Activated naive CD8-positive, alpha-beta T cell treated with anti-CD3 and anti-CD28 coated beads, Interleukin-2, amount 10 ng/mL, durations not matched to agents 7 days and 5 days (primary cell): ENCODE data around the gene LGALSL. TPM values are rescaled to one million over a fixed set of nuclear protein-coding genes. Genes with fewer than 3 reads are reported as not detected.

ENCODE experiments used
- ATAC-seq: fragments of 150-1000 bp; cut with Tn5 transposase; one replicate; pipeline ENCODE4 v1.10.0; 2021; ENCODE audit warnings: low read depth, moderate library complexity
- POLR2A ChIA-PET: fragments of 350-600 bp; sonication (Branson Sonifier 250); formaldehyde crosslinking; loops from one replicate; lab custom pipeline; 2021; ENCODE audit warnings: antibody characterized with exemption; lab: Charles Lee
- DNase-seq: peaks from one replicate; pipeline ENCODE4 v3.0.0; 2021
- H3K27ac Mint-ChIP-seq: one replicate; pipeline ENCODE4 v1.8.0; 2022; ENCODE audit warnings: mild to moderate bottlenecking, mixed read lengths
- H3K27me3 Mint-ChIP-seq: one replicate; pipeline ENCODE4 v1.8.0; 2022; ENCODE audit warnings: mild to moderate bottlenecking, moderate library complexity, mixed read lengths
- H3K36me3 Mint-ChIP-seq: one replicate; pipeline ENCODE4 v1.8.0; 2021; ENCODE audit warnings: mild to moderate bottlenecking, mixed read lengths
- H3K4me1 Mint-ChIP-seq: one replicate; pipeline ENCODE4 v1.8.0; 2021; ENCODE audit warnings: mixed read lengths
- H3K4me3 Mint-ChIP-seq: one replicate; pipeline ENCODE4 v1.8.0; 2022; ENCODE audit warnings: mild to moderate bottlenecking, moderate library complexity, mixed read lengths
- H3K9me3 Mint-ChIP-seq: one replicate; pipeline ENCODE4 v1.8.0; 2021; ENCODE audit warnings: mixed read lengths
- total RNA-seq, 2 experiments: library from RNA; stranded (reverse); gene quantifications; one replicate each; pipeline ENCODE4 v1.2.3, GENCODE V29; 2021

The LGALSL gene
- under 1 TPM; 0.19 to 0.43 TPM for total RNA-seq

DNA sequence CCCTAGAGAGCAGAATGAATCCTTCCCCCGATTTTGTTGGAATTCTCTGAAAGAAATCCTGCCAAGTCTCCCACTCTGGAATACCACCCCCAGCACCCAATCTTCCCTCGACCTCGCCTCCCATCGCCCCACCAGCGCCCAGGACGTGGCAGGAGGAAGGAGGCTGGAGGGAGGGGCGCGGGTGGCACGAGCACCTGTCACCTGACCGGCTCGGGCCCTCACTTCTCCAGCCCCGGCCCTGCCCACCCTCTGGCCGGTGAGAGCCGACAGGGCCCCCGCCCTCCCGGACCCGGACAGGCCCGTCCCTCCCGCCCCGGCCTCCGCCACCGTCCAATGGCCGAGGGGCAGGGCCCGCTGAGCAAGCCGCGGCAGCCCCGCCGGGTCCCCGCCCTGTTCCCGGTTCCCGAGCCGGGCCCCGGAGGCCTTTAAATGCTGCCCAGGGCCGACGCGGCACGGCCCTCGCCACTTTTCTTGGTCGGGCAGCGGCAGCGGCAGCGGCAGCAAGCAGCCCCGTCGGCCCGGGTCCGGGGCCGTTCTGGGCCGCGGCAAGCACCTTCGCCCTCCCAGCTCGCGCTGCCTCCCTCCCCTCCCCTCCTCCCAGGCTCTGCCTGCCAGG lies at the start of gene LGALSL:
Gene LGALSL (plus strand): TSS at position 393 of the 616 bp plus-strand sequence. CDS start 384 bp downstream, outside the sequence.
- POLR2A ChIA-PET: no interaction called here
- ATAC-seq (peak; percentile 68), DNase-seq (peak; percentile 63)
- Mint-ChIP-seq H3K27ac (no peak within 1 kb of the TSS), H3K9me3 (no peaks in the 10 kb centered on the region), H3K27me3 (peaks cover 41% of the 10 kb centered on the region), H3K4me1 (peaks cover 7% of the 10 kb centered on the region), H3K36me3 (no peaks in the 10 kb centered on the region), H3K4me3 (peak within 1 kb of the TSS; percentile 82)

DNA sequence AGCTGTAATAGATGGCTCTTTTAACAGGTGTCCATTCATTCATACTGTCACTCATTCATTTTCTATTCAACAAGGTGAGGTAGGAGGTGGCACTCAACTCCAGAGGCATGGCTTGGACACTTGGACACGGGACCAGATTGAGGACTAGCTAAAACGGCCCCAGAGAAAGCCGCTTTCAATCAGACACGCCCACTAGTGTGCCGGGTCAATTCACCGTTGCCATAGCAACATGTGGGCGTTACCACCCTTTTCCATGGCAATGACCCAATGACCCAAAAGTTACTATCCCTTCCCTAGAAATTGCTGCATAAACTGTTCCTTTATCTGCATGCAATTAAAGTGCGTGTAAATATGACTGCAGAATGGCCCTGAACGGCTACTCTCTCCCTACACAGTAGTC lies 49.2 kb upstream of the LGALSL start:
- H3K4me1 Mint-ChIP-seq: no peaks in the 10 kb centered on the region
- POLR2A ChIA-PET: no interaction called here
- DNase-seq: no peak

DNA sequence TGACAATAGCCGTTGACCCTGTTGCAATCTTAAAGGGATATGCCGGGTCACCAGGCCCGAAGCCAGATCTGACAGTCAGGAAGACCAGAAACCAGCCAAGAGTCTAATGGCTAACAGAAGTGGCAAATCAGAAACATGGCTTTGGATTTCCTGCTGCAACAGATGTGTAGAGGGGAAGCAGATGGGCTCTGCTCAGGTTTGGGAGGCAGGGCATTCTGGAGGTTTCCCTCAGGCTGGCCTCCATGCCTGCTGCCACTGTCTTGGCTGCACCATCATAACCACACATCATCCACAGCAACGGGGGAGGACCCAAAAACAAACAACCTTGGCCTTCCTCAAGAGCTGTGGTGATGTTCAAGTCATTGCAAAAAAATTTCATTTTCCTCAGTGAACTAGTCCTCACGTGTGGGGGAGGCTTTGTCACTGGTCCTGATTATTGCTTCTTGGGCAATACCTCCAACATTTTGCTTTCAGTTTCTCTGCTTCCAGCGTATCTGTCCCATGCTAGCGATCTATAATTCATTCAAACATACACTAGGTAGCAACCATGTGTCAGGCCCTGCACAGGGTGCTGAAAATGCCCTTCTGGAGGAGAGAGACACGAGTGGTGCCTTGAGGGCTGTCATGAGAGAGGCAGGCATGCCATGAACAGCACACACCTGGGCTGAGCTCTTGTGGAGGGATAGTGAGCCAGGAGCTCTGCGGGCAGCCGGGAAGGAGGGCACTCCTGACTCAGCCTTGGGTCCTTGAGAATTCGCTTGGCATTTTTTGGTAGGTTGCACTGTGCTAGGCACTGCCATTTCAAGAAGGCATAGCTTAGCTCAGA lies 48.2 kb upstream of the LGALSL start:
- Mint-ChIP-seq H3K4me3 (no peak overlapping the region), H3K9me3 (peaks cover 1% of the 10 kb centered on the region), H3K27ac (no peak overlapping the region), H3K4me1 (no peaks in the 10 kb centered on the region), H3K36me3 (no peaks in the 10 kb centered on the region), H3K27me3 (peaks cover 6% of the 10 kb centered on the region)
- POLR2A ChIA-PET: no interaction called here
- no peak for DNase-seq
- ATAC-seq: no peak

More for the DNA sequence above, 49.2 kb upstream of the LGALSL start:
- Mint-ChIP-seq H3K36me3 (no peaks in the 10 kb centered on the region), H3K27me3 (peaks cover 10% of the 10 kb centered on the region), H3K27ac (no peak overlapping the region), H3K9me3 (peaks cover 1% of the 10 kb centered on the region), H3K4me3 (no peak overlapping the region)
- no peak for ATAC-seq

DNA sequence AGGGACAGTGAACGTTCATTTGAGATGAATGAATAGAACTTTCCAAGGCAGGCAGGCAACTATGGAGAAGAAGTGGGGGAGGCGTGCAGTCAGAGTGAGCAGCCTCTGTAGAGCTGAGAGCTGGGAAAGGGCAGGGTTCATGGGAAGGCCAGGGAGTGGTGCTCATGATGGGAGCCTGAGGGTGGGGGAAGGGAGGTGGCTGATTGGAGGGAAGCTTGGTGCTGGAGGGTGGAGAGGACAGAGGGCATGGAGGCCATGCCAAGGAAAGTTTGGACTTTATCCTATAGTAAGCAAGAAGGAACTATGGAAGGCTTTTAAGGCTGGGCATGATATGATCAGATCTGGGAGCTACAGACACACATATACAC lies 47.6 kb upstream of the LGALSL start:
- ATAC-seq: no peak
- no peaks in the 10 kb centered on the region for H3K4me1 Mint-ChIP-seq
- DNase-seq: no peak
- POLR2A ChIA-PET: no interaction called here
- H3K27ac Mint-ChIP-seq: no peak overlapping the region
- no peaks in the 10 kb centered on the region for H3K36me3 Mint-ChIP-seq
- peaks cover 3% of the 10 kb centered on the region for H3K27me3 Mint-ChIP-seq
- no peak overlapping the region for H3K4me3 Mint-ChIP-seq
- H3K9me3 Mint-ChIP-seq: peaks cover 1% of the 10 kb centered on the region

DNA sequence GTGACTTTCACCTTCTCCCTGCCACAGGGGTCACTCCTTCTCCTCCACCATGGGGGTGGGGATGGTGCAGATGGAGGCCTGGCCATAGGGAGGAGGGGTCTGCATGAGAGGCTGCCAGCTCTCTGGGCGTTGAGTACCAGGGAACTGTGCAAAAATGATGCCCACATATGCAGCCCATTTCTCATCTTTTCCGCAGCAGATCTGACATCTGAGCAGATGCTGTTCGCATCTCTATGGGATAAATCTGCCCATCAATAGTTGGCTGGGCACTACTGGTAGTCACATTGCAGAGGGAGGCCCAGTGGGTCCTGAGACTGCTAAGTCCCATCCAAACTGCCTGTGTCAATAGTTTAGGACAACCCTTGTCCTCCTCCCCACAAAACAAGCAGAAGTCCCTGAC lies 45.9 kb upstream of the LGALSL start:
- DNase-seq (no peak), ATAC-seq (no peak)
- H3K36me3 Mint-ChIP-seq: no peaks in the 10 kb centered on the region
- no peak overlapping the region for H3K27ac Mint-ChIP-seq
- H3K9me3 Mint-ChIP-seq: peaks cover 1% of the 10 kb centered on the region
- no peaks in the 10 kb centered on the region for H3K4me1 Mint-ChIP-seq
- H3K27me3 Mint-ChIP-seq: peaks cover 3% of the 10 kb centered on the region
- H3K4me3 Mint-ChIP-seq: no peak overlapping the region
- POLR2A ChIA-PET: no interaction called here

DNA sequence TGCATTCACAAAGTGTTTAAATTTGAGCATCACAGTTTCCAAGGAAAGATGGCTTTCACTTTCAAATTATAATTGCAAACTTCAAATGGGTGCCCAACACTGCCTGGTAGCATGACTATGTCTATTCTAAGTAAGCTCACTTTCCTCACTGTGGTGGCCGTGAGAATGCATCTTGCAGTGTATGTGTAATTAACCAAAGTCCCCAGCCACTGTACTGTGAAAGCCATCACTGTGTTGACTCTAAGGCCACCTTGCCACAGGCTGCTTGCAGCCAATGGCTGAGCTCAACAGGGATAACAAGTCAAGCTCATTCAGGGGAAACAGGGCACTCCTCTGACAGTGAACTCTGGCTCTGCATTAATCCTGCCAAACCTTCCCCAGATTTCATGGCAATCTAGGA lies 43.3 kb upstream of the LGALSL start:
- POLR2A ChIA-PET: no interaction called here
- ATAC-seq: no peak
- peaks cover 5% of the 10 kb centered on the region for H3K27me3 Mint-ChIP-seq
- no peaks in the 10 kb centered on the region for H3K36me3 Mint-ChIP-seq
- no peaks in the 10 kb centered on the region for H3K4me1 Mint-ChIP-seq
- no peaks in the 10 kb centered on the region for H3K9me3 Mint-ChIP-seq
- no peak for DNase-seq
- H3K4me3 Mint-ChIP-seq: no peak overlapping the region
- no peak overlapping the region for H3K27ac Mint-ChIP-seq

DNA sequence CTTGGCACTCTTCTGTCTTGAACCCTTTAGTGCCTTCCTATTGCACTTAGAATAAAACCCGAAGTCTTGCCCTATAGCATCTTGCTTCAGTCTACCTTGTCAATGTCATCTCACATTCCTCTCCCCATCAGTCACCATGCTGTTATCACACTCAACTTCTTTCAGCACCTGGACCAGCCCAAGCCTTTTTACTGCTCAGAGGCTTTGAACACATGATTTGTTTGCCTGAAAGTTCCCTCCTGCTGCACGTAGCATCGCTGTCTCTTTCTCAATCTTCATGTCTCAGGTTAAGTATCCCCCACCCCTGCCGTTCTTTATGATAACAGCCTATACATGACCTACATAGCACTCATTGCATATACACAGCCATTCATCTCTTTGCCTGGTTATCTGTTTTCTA lies 41.3 kb upstream of the LGALSL start:
- Mint-ChIP-seq H3K9me3 (no peaks in the 10 kb centered on the region), H3K36me3 (no peaks in the 10 kb centered on the region), H3K4me1 (no peaks in the 10 kb centered on the region), H3K27ac (no peak overlapping the region), H3K27me3 (peaks cover 2% of the 10 kb centered on the region), H3K4me3 (no peak overlapping the region)
- POLR2A ChIA-PET: no interaction called here
- ATAC-seq (no peak), DNase-seq (no peak)

DNA sequence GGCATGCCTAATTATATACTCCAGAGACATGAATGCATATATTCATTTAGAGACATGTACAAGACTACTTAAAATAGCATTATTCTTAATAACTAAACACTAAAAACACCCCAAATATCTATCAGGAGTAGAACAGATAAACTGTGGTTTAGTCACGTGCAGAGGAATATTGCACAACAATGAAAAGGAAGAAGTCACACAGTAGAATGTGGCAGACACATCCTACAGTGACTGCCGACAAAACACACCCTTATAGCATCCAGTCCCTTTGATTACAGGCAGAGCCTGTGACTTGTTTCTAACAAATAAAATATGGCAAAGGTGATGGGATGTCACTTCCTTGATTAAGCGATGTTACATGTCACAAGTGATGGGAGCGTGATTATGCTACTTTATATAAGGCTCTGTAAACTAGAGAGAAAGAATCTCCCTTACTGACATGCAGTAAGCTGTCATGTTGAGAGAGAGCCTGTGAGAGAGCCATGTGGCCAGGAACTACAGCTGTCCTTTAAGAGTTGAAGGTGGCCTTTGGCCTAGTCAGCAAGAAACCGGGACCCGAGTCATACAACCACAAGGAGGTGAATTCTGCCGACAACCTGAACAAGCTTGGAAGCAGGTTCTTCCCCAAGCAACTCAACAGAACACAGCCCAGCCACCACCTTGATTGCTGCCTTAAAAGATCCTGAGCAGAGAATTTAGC lies 39.1 kb upstream of the LGALSL start:
- Mint-ChIP-seq H3K9me3 (no peaks in the 10 kb centered on the region), H3K27me3 (peaks cover 5% of the 10 kb centered on the region), H3K36me3 (no peaks in the 10 kb centered on the region), H3K4me1 (no peaks in the 10 kb centered on the region), H3K4me3 (no peak overlapping the region), H3K27ac (no peak overlapping the region)
- POLR2A ChIA-PET: no interaction called here
- ATAC-seq (no peak), DNase-seq (no peak)

DNA sequence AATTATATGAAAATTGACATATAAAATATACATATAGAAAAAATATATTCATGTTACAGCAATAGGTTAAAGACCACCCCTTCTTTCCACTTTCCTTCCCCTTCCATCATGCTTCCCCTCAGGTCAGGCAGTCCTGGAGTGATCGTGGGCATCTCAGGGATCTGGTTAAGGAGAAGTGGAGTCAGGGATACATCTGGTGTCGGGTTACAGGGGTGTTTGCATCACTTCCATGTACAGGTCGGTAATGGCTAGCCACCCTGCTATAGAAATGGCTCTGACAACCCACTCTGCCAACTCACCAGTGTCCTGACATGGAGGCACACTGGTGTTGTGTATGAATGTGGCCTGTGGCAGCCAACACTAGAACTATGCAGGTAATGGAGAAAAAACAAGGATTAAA lies 36.3 kb upstream of the LGALSL start:
- POLR2A ChIA-PET: no interaction called here
- Mint-ChIP-seq H3K27me3 (peaks cover 5% of the 10 kb centered on the region), H3K4me1 (no peaks in the 10 kb centered on the region), H3K36me3 (no peaks in the 10 kb centered on the region), H3K9me3 (no peaks in the 10 kb centered on the region), H3K27ac (no peak overlapping the region), H3K4me3 (no peak overlapping the region)
- ATAC-seq (no peak), DNase-seq (no peak)

DNA sequence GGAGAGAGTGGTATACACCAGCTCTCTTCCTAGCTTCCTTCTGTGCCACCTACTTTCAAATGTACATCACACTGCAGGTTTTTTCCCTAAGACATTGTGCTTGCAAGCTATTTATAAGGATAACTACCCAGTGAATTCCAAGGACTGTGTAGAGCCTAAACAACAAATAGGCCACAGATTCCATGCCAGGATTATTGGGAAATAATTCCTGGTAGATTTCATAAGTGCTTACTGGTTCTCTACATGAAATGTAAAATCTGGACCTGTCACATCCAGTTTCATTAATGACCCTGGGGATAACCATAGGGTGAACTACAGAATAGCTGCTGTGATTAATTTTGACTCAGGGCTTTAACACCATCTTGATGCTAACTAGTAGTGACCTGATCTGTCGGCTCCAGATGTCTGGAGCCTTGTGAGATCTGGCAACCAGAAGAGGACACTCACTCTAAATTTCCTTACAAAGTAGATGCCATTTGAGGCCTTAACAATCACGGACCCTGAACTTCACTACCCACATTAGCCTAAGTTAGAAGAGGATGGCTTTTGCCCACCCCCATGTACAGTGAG lies 34.3 kb upstream of the LGALSL start:
- Mint-ChIP-seq H3K4me1 (no peaks in the 10 kb centered on the region), H3K36me3 (no peaks in the 10 kb centered on the region), H3K27ac (no peak overlapping the region), H3K9me3 (no peaks in the 10 kb centered on the region), H3K27me3 (peaks cover 3% of the 10 kb centered on the region), H3K4me3 (no peak overlapping the region)
- DNase-seq: no peak
- ATAC-seq: no peak
- POLR2A ChIA-PET: no interaction called here

DNA sequence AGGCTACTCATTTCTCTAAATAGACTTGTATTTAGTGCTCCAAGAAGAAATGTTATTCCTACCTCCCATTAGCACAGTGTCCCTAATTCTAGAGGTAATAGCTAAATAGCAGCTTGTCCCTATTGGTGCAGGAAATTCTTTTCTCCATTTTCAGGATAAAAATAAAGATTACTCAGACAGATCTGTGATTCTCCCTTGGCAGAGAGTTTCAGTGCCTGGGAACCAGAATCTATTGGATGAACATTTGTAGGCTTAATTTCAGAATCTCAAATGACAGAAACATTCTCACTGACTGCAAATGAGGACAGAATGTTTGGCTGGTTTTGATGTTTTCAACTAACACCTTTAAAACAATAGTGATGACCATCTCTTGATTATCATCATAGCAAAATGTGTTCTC lies 33.3 kb upstream of the LGALSL start:
- Mint-ChIP-seq H3K4me1 (no peaks in the 10 kb centered on the region), H3K27me3 (peaks cover 6% of the 10 kb centered on the region), H3K9me3 (no peaks in the 10 kb centered on the region), H3K36me3 (no peaks in the 10 kb centered on the region), H3K4me3 (no peak overlapping the region), H3K27ac (no peak overlapping the region)
- no peak for DNase-seq
- POLR2A ChIA-PET: no interaction called here
- ATAC-seq: no peak

DNA sequence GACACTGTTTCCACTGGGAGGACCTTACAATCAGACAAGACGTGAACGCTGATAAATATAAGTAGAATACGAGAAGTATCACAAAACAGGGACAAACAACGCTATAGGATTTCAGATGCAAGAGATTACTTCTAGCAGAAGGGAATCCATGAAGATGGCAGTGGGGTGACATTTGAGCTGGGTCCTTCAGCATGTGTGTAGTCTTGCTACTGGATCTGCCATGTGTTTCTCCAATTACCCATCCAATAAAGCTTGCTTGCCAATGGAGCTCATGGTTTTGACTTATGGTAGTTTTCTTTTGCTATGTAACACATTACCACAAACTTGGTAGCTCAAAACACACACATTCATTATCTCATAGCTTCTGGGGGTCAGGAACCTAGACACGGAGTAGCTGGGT lies 32.8 kb upstream of the LGALSL start:
- ATAC-seq (no peak), DNase-seq (no peak)
- Mint-ChIP-seq H3K4me1 (no peaks in the 10 kb centered on the region), H3K9me3 (no peaks in the 10 kb centered on the region), H3K27me3 (peaks cover 9% of the 10 kb centered on the region), H3K27ac (no peak overlapping the region), H3K4me3 (no peak overlapping the region), H3K36me3 (no peaks in the 10 kb centered on the region)
- POLR2A ChIA-PET: no interaction called here

DNA sequence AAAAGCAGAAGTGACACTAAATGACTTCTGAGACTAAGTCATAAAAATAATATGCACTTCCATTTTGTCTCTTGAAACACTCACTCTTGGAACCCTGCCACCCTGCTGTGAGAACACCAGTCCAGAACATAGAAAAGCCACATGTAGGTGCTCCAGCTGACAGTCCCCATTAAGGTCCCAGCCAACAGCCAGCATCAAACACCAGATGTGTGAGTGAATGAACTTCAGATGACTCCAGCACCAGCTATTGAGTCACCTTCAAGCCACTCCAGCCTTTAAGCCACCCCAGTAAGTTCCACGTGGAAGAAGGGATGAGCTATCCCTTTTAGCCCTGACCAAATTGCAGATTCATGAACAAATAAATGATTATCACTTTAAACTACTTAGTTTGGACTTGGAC lies 31.5 kb upstream of the LGALSL start:
- H3K4me3 Mint-ChIP-seq: no peak overlapping the region
- no peaks in the 10 kb centered on the region for H3K9me3 Mint-ChIP-seq
- POLR2A ChIA-PET: no interaction called here
- no peaks in the 10 kb centered on the region for H3K36me3 Mint-ChIP-seq
- no peak for ATAC-seq
- no peaks in the 10 kb centered on the region for H3K4me1 Mint-ChIP-seq
- H3K27me3 Mint-ChIP-seq: peaks cover 12% of the 10 kb centered on the region
- no peak for DNase-seq
- H3K27ac Mint-ChIP-seq: no peak overlapping the region
